ENCODE measurements around the gene RASA3. TPM values are rescaled to one million over a fixed set of nuclear protein-coding genes. Genes with fewer than 3 reads are reported as not detected.

Gene RASA3
- total and polyA plus RNA-seq, 9 of the 15 experiments (the other 6 are each of a cell fraction or from before 2014, with no cell fraction given): 0.72 to 25.3 (median 14.4) TPM

- 39% methylated on average over 8 of the region's 17 CpGs for WGBS (ENCODE audit: insufficient coverage, low coverage, missing lambda C conversion rate)
- TF ChIP-seq USF2 (CRISPR knock-in tag; IDR thresholded peaks at IDR 0.05) (peak; percentile 79), ZFX (CRISPR knock-in tag; IDR thresholded peaks at IDR 0.05) (peak; percentile 15; the same call in 1 of the 2 replicates), USF1 (CRISPR knock-in tag; IDR thresholded peaks at IDR 0.05) (peak; percentile 87), TSC22D4 (tag; IDR thresholded peaks at IDR 0.05) (no peak), MAX (CRISPR knock-in tag; IDR thresholded peaks at IDR 0.05) (peak; percentile 48; the same call in 1 of the 2 replicates), MNT (conservative IDR thresholded peaks at IDR 0.05) (peak; percentile 59 to 65), L3MBTL2 (IDR thresholded peaks at IDR 0.05) (peak; percentile 31; the same call in 1 of the 2 replicates), STAG1 (CRISPR knock-in tag; IDR thresholded peaks at IDR 0.05; ENCODE audit: borderline replicate concordance) (peak; percentile 79; the same call in 1 of the 2 replicates), RAD21 (CRISPR knock-in tag; conservative IDR thresholded peaks at IDR 0.05 in 1 of 2, IDR thresholded peaks at IDR 0.05 in 1 of 2) (peak; percentile 55 to 60), HDAC8 (tag; IDR thresholded peaks at IDR 0.05) (no peak), RAD51 (IDR thresholded peaks at IDR 0.05; ENCODE audit: borderline replicate concordance, low read depth) (peak; percentile 45; the same call in 1 of the 2 replicates), SMC3 (conservative IDR thresholded peaks at IDR 0.05; ENCODE audit: insufficient read depth, low read depth, low read length) (peak; percentile 52)
Measured at GRCh38 chr13:113947311-113948033, 185.0 kb downstream of the RASA3 start.

More at GRCh38 chr13:113947311-113948033, 185.0 kb downstream of the RASA3 start:
- H4K20me1 ChIP-seq (replicated peaks; ENCODE audit: control insufficient read depth, insufficient read depth, low read length): no peaks in the 10 kb centered on the region
- H3K36me3 ChIP-seq (ENCODE audit: control insufficient read depth, insufficient read depth, low read length): no peaks in the 10 kb centered on the region
- peak; percentile 32 to 53 (median 39) for DNase-seq (ENCODE audit: extremely low read depth in 1 of 4, low spot score in 3 of 4)
- no peaks in the 10 kb centered on the region for H3K79me2 ChIP-seq (ENCODE audit: control insufficient read depth, insufficient read depth, low read length)
- no peak overlapping the region for H3K27ac ChIP-seq (ENCODE audit: extremely low read depth, low read depth, low read length)
- H3K9me3 ChIP-seq (replicated peaks; ENCODE audit: control insufficient read depth, insufficient read depth, low read depth, low read length): no peaks in the 10 kb centered on the region
- BruUV-seq (replicated peaks): no TSS peak
- intact Hi-C loops (cut with micrococcal nuclease): loop anchor here (5.0 kb wide), 1 partner anchor 130 kb away; no protein-coding TSS in a partner anchor
- H3K9me1 ChIP-seq (ENCODE audit: control insufficient read depth, insufficient read depth, low read length): no peaks in the 10 kb centered on the region
- H3K4me2 ChIP-seq (ENCODE audit: insufficient read depth, low read length): no peak overlapping the region
- FAIRE-seq: no peak
- H3K9ac ChIP-seq (ENCODE audit: insufficient read depth in 1 of 2, low read depth in 2 of 2, low read length in 2 of 2): no peak overlapping the region
- H3K4me1 ChIP-seq (replicated peaks in 1 of 2; ENCODE audit: control insufficient read depth in 2 of 2, insufficient read depth in 2 of 2, low read length in 2 of 2): peaks cover 9 to 33% of the 10 kb centered on the region in 2 experiments; a peak in 4 of 5 replicates
- ChIA-PET CTCF (ENCODE audit: low intra/inter-chr PET ratio) (interaction anchor here (0.6 kb wide), 1 partner anchor 131 kb away, joined by 3 read pairs; no protein-coding TSS in a partner anchor), POLR2A (interaction anchor here (0.7 to 1.1 kb wide), 4 partner anchors 11 to 275 kb away, joined by 3 to 5 read pairs (median 4); no protein-coding TSS in a partner anchor)
- peak overlapping the region; percentile 55 for H2AFZ ChIP-seq (ENCODE audit: low read depth, low read length)
- H3K4me3 ChIP-seq: no peak overlapping the region
- ATAC-seq: peak; percentile 62
- in situ Hi-C loops (cut with MboI): no loop called here
- peaks cover 0 to 19% of the 10 kb centered on the region in 2 experiments; a peak in 2 of 5 replicates for H3K27me3 ChIP-seq (ENCODE audit: control insufficient read depth in 2 of 2, insufficient read depth in 2 of 2, low read length in 2 of 2)

Data from K562 (cell line).